ENCODE data around the gene MEF2A.

Gene MEF2A

GRCh38 chr15:99564221-99565048, 1.3 kb upstream of the MEF2A start:
- DNase-seq: no peak

DNA sequence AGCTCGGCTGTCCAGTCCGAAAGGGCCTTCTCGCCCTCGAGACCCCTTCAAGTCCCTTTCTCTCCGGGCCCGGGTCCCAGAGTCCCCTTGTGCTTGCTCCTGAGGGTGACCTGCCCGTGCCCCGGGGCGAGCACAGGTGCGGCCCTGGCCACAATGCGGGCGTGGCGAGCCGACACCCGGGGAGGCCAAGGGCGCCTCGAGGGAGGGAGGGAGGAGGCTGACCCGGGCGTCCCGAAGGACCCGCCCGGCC, 810 bp upstream of the MEF2A start:
- no peak for DNase-seq

- DNase-seq: no peak
These were observed 543 bp downstream of the MEF2A start for GRCh38 chr15:99566157-99566897.

- no peak for DNase-seq
These were observed 3.0 kb downstream of the MEF2A start for GRCh38 chr15:99568625-99569352.

DNA sequence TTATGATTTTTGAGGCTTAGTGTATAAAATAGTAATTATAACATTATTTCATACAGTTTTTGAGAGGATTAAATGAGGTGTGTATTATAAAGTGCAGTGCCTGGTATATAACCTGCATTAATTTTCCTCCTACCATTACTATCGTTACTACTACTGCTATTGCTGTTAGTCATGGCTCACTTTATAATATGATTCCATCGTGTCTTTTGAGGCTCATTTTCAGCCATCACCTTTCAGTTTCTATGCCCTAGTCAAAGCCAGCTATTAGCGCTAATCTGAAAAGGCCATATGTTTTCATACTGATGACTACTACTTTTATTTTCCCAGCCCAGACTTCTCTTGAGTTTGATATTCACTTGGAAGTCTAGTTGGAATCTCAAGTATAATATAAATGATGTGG, 5.5 kb downstream of the MEF2A start:
- DNase-seq: no peak

DNA sequence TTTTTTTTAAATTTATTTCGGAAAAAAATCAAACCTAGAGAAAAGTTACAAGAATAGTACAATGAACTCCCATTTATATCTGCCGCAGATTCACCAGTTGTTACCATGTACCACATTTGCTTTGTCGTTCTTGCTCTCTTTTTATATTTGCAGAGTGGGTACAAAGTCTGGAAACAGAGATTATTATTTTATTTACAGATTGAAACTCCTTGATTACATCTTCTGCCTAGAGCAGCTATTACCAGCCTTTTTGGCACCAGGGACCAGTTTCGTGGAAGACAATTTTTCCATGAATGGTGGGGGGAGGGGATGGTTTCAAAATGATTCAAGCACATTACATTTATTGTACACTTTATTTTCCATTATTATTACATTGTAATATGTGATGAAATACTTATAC, 8.3 kb downstream of the MEF2A start:
- no peak for DNase-seq

DNA sequence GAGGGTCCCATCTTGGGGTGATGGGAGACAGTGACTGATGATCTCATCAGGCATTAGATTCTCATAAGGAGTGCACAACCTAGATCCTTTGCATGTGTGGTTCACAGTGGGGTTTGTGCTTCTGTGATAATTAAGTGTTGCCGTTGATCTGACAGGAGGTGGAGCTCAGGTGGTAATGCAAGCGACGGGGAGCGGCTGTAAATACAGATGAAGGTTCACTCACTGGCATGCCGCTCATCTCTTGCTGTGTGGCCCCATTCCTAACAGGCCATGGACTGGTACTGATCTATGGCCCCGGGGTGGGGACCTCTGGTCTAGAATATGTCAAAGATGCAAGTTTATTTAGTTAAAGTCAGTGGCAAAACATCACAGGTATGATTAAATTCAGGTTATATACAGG, 8.7 kb downstream of the MEF2A start:
- no peak for DNase-seq

- no peak for DNase-seq
These were observed 13.0 kb downstream of the MEF2A start for GRCh38 chr15:99578809-99579208.

DNA sequence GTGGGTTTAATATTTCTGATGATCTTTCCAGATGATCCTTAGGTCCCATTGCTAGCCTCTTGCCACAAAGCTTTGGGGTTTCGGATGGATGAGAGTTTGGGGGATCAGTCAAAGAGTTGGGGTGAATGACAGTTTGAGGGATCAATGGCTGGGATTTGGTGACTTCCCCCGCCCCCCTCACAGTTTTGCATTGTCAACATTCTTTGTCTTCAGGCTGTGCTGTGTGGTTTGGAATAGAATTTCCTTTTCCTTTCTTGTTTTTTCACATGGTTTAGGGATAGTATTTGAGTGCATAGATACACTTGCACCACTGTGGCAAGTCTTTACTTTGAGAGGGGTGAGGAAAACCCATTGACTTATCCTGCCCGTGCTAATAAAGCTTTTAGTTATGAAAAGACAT, 14.3 kb downstream of the MEF2A start:
- no peak for DNase-seq

- no peak for DNase-seq
These were observed 16.8 kb downstream of the MEF2A start for GRCh38 chr15:99582508-99582960.

DNA sequence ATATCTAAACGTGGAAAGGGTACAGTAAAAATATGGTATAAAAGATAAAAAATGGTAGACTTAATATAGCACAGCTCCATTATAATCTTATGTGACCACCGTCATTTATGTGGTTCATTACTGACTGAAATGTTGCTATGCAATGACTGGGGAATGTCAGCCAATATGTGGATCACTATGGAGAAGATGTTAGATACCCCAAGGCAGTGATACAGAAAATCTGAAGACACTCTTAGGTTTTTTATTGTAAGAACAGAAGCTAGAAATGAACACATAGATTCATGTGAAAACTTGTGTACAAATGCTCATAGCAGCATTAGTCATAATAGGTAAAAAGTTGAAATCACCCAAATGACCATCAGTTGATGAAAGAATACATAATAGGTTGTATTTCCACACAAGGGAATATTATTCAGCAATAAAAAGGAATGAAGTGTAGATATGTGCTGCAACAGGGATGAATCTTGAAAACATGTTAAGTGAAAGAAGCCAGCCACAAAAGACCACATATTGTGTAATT, 18.4 kb downstream of the MEF2A start:
- no peak for DNase-seq

DNA sequence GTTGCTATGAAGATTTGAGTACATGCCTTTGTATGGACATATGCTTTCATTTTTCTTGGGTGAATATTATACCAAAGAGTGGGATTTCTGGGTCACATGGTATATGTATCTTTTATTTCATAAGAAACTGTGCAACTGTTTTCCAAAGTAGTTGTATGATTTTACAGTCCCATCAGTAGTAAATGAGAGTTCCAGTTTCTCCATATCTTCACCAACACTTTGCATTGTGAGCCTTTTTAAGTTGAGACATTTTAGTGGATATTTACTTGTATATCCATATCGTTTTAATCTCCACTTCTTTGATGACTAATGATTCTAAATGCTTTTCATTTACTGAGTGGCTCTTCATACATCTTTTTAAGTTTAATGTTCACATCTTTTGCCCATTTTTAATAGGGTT, 20.3 kb downstream of the MEF2A start:
- DNase-seq: no peak

GRCh38 chr15:99589801-99590200, 24.0 kb downstream of the MEF2A start:
- DNase-seq: no peak

GRCh38 chr15:99590913-99591646, 25.3 kb downstream of the MEF2A start:
- no peak for DNase-seq

GRCh38 chr15:99592145-99592791, 26.5 kb downstream of the MEF2A start:
- no peak for DNase-seq

DNA sequence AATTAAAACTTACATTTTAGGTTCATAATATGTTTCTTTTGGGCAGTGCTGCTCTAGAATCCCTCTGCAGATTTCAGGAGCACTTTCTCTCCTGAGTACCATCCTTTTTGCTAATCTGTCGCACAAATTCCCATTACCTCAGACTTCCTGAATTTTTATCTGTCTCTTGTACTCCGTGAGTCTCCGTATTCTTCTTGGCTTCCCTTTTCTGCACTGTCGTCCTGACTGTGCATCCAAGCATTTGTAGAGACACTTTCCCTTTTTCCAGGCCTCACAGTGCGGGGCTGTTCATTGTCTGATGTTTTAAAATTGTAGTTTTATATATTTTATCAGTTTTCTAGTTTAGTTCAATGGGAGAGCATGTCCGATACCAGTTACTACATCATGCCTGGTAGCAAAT, 27.3 kb downstream of the MEF2A start:
- no peak for DNase-seq

- DNase-seq: no peak
These were observed 29.1 kb downstream of the MEF2A start for GRCh38 chr15:99594916-99595315.

- no peak for DNase-seq
These were observed 32.5 kb downstream of the MEF2A start for GRCh38 chr15:99598296-99598695.

- DNase-seq: no peak
These were observed 38.0 kb downstream of the MEF2A start for GRCh38 chr15:99603828-99604227.

- DNase-seq: no peak
These were observed 39.1 kb downstream of the MEF2A start for GRCh38 chr15:99604865-99605264.

GRCh38 chr15:99605490-99605931, 39.7 kb downstream of the MEF2A start:
- no peak for DNase-seq

DNA sequence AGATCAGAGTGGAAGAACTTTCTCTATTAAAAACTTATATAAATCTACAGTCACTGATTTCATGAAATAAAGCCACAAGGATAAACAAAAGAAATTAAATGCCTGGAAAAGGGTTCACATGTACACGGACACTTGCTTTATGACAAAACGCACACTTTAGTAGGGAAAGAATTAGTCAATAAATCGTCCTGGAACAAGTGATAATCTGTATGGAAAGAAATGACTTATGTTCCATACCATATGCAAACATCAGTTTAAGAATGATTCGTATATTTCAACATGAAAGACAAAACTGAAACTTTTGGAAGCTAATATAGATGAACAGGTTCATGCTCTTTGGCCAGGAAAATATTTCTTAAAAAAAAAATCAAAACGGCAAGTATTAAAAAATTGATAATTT, 40.2 kb downstream of the MEF2A start:
- DNase-seq: no peak
